IPS DF 19.7 (cell line): ENCODE data around the gene RNPS1.

Source experiments
- DNase-seq: peaks from one replicate; pipeline ENCODE4 v3.0.0-alpha.2; 2013; ENCODE audit warnings: low read depth, low spot score

The RNPS1 gene

DNA sequence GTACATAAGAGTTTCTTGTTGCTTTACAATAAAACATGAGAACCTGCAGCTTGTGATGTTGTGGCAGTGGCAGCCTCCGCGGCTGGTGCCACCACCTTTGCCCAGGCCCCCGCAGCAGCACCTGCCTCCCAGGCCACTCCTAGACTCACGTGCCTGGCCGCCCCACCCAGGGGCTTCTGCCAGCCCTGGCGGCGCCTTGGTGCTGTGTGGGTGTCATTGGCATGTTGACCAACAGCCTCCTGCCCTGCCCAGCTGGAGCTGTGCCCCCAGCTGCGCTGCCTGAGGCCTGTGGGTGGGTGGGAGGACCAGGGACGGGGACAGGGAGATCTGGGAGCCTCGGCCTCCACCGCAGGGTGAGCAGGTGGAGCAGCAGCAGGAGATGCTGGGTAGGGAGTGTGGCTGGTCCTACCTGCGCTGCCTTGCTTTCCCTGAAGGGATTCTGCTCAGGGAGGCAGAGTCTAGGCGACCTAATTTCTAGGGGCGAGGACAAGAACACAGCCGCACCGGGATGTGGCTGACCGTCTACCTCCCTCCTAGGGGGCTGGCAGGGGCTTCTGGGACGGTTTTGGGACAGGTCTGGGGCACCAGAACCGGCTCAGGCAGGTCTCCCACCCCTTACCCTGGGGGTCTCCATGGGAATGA, 32.1 kb downstream of the RNPS1 start:
- DNase-seq: no peak

DNA sequence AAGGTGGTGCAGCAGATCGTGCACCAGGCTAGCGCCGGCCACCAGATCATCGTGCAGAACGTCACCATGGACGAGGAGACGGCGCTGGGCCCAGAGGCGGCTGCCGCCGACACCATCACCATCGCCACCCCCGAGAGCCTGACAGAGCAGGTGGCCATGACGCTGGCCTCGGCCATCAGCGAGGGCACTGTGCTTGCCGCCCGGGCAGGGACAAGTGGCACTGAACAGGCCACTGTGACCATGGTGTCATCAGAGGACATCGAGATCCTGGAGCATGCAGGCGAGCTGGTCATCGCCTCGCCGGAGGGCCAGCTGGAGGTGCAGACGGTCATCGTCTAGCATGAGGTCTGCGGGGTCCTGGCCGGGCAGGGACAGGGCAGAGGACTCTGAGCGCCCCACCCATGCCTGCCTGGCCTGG, 32.7 kb downstream of the RNPS1 start:
- DNase-seq: no peak

DNA sequence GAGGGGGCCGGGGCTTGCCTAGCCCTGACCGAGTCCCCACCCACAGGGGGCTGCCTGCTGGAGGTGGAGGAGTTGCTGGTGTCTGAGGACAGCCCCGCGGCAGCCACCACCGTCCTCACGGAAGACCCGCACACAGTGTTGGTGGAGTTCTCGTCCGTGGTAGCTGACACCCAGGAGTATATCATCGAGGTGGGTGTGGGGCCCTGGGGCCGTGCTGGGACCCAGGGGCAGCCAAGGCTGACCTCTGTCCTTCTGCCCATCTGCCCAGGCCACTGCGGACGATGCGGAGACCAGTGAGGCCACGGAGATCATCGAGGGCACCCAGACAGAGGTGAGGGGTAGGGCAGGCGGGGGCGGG, 33.1 kb downstream of the RNPS1 start:
- DNase-seq: no peak

DNA sequence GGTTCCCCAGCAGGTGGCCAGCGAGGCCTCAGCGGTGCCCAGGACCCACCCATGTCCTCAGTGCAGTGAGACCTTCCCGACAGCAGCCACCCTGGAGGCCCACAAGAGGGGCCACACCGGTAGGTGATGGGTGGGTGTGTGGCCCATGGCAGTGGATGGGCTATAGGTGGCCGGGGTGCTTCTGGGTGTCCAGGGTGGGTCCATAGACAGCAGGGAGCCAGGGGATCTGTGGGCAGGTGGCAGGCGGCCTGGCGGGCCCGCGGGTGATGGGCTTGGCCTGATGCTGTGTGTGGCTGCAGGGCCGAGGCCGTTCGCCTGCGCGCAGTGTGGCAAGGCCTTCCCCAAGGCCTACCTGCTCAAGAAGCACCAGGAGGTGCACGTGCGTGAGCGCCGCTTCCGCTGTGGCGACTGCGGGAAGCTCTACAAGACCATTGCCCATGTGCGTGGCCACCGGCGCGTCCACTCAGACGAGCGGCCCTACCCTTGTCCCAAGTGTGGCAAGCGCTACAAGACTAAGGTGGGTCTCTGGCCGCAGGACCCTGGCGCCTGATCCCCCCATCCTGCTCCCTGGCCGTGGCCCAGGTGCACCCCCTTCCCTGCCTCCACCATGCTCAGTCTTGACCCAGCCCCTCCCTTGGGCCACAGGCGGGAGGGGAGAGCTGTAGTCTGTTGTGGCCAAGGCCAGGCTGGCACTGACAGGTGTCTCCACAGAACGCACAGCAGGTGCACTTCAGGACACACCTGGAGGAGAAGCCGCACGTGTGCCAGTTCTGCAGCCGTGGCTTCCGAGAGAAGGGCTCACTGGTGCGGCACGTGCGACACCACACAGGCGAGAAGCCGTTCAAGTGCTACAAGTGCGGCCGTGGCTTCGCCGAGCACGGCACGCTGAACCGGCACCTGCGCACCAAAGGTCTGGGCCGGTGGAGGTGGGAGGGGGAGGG, 33.8 kb downstream of the RNPS1 start:
- DNase-seq: no peak

DNA sequence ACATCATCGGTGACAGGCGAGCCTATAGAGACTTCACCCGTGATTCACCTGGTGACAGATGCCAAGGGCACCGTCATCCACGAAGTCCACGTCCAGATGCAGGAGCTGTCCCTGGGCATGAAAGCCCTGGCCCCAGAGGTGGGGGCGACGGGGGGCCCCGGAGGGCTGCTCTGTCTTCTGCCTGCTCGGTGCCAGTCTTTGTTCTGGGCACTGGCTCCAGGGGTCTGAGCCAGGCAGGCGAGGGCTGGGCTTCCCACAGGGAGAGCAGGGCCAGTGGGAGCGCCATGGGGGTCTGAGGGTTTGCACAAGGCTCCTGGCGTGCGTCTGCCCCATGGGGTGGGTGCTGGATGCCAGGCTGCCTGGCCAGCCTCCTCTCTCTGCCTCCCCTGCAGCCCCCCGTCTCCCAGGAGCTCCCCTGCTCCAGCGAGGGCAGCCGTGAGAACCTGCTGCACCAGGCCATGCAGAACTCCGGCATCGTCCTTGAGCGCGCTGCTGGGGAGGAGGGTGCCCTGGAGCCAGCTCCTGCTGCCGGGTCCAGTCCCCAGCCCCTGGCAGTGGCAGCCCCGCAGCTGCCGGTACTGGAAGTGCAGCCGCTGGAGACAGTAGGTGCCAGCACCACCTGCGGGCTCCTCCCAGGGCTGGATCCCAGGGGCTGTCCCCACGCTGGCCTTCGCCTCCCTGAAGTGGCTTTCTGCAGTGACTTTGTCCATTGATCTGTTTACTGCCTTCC, 34.7 kb downstream of the RNPS1 start:
- DNase-seq: no peak

DNA sequence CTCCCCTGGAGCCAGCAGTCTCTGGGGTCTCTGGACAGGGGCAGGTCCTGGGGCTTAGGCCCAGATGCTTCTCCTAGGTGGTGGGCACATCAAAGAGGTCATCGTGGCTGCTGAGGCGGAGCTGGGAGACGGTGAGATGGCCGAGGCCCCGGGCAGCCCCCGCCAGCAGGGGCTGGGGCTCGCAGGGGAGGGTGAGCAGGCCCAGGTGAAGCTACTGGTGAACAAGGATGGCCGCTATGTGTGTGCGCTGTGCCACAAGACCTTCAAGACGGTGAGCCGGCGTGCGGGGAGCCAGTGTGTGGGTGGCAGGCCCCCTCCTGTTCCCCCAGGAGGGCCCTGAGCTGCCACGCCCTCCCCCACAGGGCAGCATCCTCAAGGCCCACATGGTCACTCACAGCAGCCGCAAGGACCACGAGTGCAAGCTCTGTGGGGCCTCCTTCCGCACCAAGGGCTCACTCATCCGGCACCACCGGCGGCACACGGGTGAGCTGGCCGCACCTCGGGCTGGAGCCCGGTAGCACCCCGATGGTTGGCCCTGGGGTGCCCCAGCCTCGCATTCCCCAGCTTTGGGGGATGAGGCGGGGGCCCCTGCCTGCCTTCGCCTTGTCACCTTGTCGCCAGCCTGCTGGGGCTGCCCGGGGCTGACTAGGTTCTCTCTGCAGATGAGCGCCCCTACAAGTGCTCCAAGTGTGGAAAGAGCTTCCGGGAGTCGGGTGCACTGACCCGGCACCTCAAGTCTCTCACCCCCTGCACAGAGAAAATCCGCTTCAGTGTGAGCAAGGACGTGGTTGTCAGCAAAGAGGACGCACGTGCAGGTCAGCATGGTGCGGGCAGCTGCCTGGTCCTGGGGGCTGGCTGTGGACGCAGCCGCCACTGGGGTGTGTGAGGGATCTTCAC, 35.6 kb downstream of the RNPS1 start:
- no peak for DNase-seq

DNA sequence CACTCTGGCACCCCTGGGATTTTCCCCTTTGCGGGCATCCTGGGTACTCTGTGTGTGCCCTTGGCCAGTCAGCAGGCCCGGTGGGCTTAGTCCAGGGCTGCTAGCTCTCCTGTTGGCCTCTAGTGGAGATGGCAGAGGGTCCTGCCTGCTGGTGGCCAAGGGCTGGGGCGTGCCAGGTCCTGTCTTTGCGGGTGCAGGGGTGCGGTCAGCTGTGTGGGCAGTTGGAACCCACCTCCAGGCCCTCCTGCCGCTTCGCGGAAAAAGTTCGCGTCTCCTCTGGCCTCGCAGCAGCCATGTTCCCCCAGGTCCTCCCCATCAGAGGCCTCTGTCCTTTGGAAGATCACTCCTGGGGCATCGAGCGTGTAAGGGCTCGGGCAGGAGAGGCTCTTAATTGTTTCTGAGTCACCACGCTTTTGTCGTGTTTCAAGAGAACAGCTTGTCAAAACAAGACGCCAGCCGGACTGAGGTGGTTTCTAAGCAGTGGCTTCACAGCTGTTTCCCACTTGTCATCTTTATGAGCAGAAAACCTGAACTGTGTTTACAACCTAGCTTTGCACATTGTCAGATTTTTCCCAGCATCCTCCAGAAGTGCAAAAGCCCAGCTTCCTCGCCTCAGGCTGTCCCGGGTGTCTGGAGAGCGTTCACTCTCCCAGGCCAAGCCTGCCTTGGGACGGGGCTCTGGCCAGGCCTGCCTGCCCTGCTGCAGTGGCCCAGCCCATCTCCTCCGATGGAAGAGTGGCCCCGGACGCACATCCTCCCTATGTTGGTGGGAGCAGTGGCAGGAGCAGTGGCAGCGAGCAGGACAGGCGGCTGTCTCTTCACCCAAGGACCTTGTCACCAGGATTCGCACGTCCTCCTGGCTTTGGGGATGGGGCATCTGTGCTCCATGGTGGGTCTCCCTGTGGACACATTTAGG, 36.7 kb downstream of the RNPS1 start:
- DNase-seq: no peak

DNA sequence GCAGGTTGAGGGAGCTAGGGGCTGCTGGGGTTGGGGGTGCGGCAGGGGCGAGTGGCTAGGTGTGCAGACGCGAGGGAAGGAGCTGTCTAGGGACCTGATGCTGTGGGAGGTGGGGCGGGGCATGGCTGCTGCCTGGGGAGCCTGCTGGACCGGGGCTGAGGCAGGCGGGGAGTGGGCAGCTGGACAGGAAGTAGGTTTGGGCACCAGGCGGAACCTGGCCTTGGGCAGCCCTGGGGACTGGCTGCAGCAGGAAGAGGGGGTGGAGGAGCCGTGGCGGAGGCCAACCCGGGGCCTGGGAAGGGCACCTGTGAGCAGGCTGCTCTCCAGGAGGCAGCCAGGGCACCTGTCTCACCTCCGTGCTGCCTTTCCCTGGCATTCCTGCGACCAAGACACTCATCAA, 37.5 kb downstream of the RNPS1 start:
- no peak for DNase-seq

DNA sequence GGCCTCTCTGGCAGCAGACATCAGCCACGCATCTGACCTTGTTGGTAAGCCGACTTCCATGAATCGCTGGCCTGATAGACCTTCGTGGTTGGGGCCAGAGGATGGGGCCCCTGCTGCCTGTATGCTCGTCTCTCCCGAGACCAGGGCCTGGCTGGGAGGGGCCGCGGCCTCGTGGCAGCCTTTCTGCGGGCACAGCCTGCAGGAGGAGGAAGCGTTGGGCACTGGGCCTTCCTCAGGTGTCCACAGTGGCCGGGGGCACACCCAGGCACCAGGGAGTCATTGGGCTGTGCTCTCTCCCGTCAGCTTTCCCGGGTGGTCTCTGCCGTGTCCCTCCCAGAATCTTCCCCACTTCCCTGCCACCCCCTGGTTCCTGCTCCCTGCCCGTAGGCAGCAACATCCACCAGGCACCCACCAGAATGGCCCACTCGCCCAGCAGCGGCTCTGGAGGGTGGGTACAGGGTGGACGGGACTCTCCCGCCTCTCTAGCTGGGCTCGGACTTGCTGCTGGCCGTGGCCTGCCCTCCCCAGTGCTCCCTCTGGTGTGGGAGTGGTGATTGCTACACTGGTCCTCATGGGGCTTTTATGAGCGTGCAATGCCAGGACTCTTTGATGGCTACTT, 38.2 kb downstream of the RNPS1 start:
- no peak for DNase-seq

DNA sequence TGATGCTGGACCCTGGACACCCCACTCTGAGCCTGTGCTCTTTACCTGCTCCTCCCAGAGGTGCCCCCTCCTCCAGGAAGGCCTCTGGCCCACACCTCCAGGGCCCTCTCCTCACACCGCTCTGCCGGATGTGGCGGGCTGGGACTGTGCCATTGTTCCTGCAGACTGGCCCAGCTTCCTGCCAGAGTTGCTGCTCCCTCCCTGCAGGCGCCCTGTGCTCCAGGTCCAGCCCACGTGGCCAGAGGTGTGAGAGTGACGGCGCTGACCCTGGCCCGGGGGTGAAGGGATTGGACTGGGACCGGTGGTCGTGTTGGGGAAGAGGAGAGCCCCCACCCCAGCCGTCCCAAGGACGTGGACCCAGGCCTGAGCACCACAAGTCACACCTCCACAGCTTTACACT, 38.8 kb downstream of the RNPS1 start:
- DNase-seq: no peak

DNA sequence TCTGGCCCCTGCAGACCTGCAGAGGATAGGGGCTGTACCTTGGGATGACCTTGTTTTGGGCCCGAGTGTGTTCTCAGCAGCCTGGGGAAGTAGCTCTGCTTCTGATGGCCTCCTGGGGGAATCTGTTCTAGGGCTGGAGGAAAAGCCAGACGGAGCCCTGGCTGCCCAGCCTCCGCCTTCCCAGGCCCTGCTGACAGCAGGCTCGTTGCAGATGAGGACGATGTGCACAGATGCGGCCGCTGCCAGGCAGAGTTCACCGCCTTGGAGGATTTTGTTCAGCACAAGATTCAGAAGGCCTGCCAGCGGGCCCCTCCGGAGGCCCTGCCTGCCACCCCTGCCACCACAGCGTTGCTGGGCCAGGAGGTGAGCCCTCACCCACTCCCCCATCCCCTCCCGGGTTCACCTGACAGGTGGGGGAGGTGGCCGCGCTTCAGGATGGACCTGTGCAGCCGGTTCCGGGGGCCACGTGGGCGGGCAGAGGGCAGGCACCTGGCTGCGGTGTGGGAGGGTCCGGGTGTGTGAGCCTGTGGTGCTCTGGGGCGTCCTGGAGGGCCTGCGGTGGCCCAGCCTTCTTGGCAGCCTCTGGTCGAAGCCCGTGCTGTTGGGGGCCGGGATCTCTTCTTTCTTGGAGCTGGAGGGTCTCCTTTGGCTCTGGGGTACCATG, 39.6 kb downstream of the RNPS1 start:
- no peak for DNase-seq

DNA sequence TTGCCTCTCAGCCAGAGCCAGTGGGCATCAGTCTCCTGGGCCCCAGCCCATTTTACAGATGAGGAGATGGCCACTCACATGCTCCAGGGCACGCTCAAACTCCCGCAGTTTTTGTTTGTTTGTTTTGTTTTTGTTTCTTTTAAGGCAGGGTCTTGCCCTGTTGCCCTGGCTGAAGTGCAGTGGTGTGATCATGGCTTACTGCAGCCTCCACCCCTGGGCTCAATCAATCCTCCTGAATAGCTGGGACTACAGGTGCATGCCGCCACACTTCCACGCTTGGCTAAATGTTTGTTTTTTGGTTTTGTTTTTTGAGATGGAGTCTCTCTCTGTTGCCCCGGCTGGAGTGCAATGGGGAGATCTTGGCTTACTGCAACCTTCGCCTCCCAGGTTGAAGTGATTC, 41.0 kb downstream of the RNPS1 start:
- DNase-seq: no peak

DNA sequence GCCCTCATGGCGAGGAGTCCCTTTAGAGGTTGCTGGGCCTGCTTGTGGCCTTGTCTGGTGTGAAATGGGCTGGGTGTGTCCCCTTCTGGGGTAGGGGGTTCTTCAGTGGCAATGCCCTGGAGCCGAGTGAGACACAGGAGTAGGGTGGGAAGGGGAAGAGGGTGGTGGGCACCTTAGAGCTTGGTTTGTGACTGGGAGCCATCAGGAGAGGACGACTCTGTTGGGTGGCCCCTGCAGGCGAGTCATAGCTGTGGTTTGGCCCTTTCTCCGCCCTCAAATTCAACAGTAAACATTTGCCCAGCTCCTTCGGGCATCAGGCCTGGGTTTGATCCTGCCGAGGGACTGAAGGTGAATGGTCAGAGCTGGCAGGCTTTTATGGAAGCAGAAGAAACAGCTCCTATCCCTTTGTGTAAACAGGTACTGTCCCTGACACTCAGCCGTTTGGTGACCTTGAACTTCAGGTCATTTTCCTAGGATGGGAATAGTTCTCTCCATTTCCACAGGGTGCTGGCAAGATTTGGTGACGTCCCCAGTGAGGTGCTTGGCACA, 41.6 kb downstream of the RNPS1 start:
- no peak for DNase-seq

DNA sequence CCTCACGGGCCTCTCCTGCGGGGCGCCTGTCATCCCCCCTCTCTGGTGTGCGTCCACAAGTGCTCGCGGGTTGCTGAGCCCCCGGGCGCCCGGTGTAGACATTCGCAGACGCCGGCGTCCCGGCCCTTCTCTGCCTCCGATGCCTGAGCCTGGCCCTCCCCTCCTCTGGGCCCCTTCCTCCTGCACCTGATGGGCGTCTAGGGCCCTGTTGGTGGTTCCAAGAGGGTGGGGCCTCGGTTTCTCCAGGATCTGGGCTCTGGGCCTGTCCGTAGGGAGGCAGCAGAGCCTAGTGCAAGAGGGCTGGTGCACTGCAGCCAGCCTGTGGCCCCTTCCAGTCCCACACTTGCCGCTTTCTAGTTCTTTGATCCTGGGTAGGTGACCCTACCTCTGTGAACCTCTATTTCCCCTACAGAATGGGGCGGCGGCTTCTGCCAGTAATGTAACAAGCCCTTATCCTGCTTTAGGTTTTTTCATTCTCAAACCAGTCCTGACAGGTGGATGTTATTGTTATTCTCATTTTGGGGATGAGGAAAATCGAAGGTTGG, 43.9 kb downstream of the RNPS1 start:
- no peak for DNase-seq

DNA sequence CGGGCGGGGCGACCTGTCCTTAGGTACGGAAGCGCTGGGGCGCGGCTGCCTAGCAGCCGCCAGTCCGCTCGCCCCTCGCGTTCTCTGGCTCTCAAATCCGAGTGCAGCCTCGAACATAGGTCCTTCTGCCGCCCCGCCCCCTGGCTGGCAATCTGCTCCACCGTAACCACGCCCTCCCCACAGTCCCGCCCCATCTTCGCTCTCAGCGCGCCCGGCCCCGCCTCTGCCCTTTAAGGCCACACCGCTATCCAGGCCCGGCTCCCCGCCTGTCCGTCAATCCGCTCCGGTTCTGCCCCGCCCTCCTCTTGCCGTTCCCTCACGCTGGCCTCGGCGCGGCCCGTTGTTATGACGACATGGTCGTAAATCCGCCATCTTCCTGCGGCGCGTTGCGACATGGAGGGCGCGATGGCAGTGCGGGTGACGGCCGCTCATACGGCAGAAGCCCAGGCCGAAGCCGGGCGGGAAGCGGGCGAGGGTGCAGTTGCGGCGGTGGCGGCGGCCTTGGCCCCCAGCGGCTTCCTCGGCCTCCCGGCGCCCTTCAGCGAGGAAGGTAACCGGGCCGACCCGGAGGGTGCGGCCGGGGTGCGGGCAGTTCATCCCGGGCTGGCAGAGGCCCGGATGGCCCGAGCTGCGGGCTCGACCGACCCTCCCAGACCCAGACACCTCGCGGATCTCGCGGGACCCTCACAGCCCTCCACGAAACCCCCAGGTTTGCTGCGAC, 44.5 kb downstream of the RNPS1 start, which contains the start of gene E4F1:
Gene E4F1, plus strand, starts transcription at position 371 of the 721 bp plus-strand sequence. Its CDS starts 23 bp downstream, at position 394.
- peak; percentile 98 for DNase-seq

DNA sequence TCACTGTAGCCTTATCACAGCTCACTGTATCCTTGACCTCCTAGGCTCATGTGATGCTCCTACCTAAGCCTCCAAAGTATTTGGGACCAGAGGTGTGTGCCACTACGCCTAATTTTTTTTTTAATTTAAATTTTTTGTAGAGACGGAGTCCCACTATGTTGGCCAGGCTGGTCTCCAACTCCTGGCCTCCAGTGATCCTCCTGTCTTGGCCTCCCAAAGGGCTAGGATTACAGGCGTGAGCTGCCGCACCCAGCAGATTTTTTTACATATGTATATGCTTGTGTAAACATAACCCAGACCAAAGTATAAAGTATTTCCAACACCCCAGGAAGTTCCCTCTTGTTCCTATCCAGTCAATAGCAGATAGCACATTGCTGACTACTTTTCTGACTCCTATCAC, 51.6 kb downstream of the RNPS1 start:
- DNase-seq: no peak

DNA sequence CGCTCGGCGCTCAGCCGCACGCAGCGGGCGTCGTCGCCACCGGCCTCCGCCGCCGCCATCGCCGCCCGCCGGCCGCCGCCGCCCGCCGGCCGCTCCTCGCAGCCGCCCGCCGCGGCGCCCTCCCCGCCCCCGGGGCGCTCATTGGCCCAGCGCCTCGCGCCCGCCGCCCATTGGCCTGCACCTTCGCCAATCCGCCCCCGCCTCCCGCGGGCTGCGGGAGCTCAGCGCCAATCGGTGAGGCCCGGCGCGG, 53.3 kb downstream of the RNPS1 start, which contains the start of gene PGP:
Gene PGP, minus strand, starts transcription at position 122 of the 250 bp plus-strand sequence. Its CDS starts 63 bp downstream, at position 59.
- no peak for DNase-seq
